Raji (cell line): Measurements from ENCODE around the gene MSI2.

Source experiments
- POLR2A ChIP-seq: IDR thresholded peaks from 2 replicates; pipeline ENCODE4 v1.6.1; 2011; ENCODE audit warnings: low read depth, low read length, control low read depth; ENCODE audit not compliant: insufficient read depth

MSI2 gene

GRCh38 chr17:57255776-57256681, at the start of gene MSI2:
TSS of gene MSI2 (plus strand) at chr17:57256523. CDS start at chr17:57256743, 220 bp downstream.
- TF ChIP-seq POLR2A = no peak

GRCh38 chr17:57206928-57207327, 49.4 kb upstream of the MSI2 start:
- no peak for TF ChIP-seq POLR2A

- TF ChIP-seq POLR2A = no peak
These were observed 48.9 kb upstream of the MSI2 start for GRCh38 chr17:57207396-57207795.

GRCh38 chr17:57210224-57210553, 46.1 kb upstream of the MSI2 start:
- TF ChIP-seq POLR2A = no peak

- TF ChIP-seq POLR2A = no peak
These were observed 45.3 kb upstream of the MSI2 start for GRCh38 chr17:57210972-57211411.

- TF ChIP-seq POLR2A = no peak
These were observed 44.8 kb upstream of the MSI2 start for GRCh38 chr17:57211543-57211942.

GRCh38 chr17:57213180-57213825, 43.0 kb upstream of the MSI2 start:
- no peak for TF ChIP-seq POLR2A

GRCh38 chr17:57215317-57215716, 41.0 kb upstream of the MSI2 start:
- TF ChIP-seq POLR2A = no peak

GRCh38 chr17:57221366-57222350, 34.7 kb upstream of the MSI2 start:
- no peak for TF ChIP-seq POLR2A

GRCh38 chr17:57225127-57225526, 31.2 kb upstream of the MSI2 start:
- TF ChIP-seq POLR2A = no peak

GRCh38 chr17:57226793-57227192, 29.5 kb upstream of the MSI2 start:
- no peak for TF ChIP-seq POLR2A

GRCh38 chr17:57228911-57229310, 27.4 kb upstream of the MSI2 start:
- no peak for TF ChIP-seq POLR2A

GRCh38 chr17:57234061-57234738, 22.1 kb upstream of the MSI2 start:
- TF ChIP-seq POLR2A = no peak

GRCh38 chr17:57234739-57235092, 21.6 kb upstream of the MSI2 start:
- no peak for TF ChIP-seq POLR2A

- TF ChIP-seq POLR2A = no peak
These were observed 21.2 kb upstream of the MSI2 start for GRCh38 chr17:57235124-57235523.

- no peak for TF ChIP-seq POLR2A
These were observed 19.5 kb upstream of the MSI2 start for GRCh38 chr17:57236686-57237299.
